ENCODE data around the gene ADAM22.

Gene ADAM22

DNA sequence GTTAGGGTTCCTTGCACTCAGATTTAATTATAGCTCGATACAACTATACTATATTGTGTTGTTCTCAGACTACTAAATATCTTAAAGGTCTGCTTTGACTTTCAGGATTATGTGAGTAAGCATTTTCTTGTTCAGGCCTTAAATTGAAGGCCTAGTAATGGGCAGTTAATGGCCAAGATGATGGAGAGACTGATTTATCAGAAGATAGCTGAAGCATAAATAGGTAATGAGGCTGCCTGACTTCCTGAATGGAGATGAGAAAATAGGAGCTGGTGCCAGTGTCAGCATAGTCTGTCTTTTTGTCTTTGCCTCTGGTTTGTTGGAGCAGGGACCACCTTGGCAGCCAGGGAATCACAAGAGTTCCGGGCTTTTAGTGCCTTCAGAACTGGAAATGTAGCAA, 32.2 kb downstream of the ADAM22 start:
- DNase-seq = no peak

DNA sequence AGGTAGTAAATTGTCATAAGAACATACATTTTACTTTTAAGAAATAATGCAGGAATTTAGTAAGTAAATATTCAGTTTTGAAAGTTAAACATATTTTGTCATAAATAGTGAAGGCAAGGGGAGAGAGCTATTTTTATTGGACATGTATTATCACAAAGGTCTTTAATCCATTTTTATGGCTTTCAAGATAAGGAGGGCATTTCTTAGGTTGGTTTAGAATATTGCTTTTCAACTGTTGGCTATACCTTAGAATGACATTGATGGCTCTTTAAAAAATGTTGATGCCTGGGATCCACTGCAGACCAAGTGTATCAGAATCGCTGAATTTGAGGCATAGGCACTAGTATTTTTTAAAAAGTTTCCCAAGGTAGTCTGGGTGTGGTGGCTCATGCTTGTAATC, 34.0 kb downstream of the ADAM22 start:
- DNase-seq = no peak

DNA sequence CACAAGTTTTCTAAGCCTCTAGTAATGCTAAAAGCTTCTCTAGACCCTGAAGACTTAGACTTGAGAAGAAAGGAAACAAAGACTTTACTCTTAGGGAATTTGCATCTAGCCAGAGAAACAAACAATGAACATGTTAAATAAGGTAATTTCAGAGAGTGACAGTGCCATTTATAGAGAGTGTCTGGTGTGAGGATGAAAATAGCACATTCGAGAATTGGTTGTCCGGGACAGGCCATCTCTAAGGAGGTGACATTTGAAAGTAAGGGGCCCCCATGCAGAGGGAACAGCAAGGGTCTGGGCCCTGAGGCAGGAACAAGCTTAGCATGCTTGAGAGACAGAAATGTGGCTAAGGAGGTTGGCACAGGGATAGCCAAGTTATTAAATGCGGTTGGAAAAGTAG, 48.1 kb downstream of the ADAM22 start:
- no peak for DNase-seq

DNA sequence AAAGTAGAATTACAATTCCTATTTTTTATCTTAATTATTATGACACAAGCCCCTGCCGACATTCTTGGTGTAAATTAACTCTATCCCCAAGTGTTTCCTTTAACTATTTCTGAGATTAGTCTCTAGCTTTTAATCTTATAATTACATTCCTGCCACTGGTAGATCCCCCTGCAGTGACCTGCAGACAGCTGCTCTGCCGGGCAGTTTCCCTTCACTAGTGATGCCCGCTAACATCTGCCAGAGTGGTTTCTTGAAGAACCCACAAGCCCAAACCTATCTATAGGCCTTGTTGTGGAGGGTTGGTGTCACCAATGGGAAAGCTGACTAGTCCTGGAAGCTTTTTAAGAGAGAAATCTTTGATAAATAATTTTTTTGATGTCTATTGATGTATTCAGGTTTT, 50.0 kb downstream of the ADAM22 start:
- no peak for DNase-seq

DNA sequence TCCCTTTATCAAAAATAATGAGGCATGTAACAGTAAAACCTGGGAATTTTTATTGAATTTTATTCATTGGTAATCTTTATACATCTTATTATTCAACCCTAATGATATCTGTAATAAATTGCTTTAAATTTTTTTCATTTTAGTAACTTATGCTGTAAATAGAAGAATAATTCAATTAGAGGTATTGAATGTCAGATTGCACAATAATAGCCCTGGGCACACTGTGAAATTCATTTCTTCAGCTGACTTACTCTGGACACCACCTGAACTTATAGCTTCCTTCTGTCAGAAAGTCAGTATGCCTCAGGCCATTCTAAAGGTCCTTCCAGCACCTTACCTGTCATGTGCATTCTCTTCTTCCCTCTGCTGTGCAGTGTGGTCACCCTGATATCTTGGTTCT, 59.2 kb downstream of the ADAM22 start:
- no peak for DNase-seq

DNA sequence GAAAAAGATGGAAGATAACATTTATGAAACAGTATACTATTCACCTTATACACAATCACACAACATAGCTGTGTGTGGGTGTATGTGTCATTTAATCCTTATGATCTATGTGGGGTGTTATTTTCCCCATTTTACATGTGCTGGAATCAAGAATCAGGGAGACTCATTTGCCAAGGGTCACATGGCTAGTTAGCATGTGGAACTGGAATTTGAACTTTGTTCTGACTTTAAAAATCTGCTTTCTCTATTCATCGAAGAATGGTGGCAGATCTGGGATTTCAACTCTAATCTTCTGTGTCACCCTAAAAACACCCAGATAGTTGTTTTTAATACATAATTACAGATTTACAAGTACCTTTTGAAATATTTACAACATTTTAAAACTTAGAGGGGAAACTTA, 65.2 kb downstream of the ADAM22 start:
- DNase-seq = no peak

DNA sequence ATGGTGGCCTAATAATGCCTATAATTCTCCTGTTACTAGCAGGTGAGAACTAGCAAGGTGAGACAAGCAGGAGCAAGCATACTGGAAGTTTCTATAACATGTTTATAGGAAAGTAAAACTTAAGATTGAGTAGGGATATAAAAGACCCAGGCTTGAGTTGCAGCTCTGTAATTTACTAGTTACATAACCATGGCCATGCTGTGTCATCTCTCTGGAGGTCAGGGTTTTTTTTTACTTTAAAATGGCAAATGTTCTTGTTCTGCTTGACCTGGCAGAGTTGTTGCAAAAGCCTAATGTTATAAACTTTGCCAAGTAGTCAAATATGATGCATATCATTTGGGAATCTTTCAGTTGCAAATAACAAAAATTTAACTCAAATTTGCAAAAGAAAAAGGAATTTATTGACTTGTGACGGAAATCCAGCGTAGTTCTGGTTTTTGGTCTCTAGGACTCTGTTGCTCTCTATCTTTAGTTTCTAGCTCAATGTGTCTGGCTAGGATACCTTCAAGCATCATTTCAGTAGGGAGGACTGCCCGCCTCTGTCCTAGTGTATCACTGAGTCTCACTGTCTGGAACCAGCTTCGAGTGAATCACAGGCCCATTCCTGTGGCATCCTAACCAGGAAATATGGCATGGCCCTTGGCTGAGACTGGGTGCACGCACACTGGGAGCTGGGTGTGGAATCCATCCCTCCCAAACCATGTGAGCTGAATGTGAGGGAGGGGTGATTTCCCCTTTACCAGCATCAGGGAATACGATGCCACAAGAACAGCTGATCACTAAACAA, 67.9 kb downstream of the ADAM22 start:
- no peak for DNase-seq

DNA sequence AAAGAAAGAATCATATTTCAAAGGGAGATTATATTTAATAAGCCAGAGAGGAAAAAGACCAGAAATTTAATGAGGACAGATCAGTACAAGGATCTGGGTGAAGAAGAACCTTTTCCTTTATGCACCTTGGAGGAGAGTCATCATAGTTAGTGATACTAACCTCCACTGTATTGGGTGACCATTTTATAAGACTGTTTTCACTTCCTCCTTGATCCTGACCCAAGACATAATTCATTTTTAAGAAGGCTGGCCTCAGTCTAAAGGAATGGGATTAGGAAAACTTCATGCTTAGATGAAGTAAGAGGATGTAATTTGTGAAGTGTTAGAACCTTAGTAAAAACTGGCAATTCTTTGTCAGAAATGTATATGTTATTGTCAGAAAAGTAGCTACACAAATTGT, 68.6 kb downstream of the ADAM22 start:
- DNase-seq = no peak

DNA sequence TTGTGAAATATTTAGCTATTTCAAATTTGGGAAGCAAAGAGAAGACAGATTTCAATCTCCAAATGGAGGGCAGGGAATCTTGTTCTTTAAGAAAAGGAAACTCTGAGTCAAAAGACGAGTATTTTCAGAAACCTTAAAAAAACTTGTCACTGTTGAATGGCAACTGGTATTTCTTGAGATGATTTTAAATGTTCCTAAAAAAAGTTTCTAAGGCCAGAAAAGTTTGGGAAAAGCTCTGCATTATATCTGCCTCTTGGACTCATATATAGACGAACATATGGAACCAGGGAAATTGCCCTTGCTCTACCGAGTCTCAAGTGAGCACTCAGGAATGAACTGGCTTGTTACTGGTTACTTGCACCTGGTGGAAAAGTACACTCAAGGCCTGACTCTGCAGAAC, 69.5 kb downstream of the ADAM22 start:
- no peak for DNase-seq

DNA sequence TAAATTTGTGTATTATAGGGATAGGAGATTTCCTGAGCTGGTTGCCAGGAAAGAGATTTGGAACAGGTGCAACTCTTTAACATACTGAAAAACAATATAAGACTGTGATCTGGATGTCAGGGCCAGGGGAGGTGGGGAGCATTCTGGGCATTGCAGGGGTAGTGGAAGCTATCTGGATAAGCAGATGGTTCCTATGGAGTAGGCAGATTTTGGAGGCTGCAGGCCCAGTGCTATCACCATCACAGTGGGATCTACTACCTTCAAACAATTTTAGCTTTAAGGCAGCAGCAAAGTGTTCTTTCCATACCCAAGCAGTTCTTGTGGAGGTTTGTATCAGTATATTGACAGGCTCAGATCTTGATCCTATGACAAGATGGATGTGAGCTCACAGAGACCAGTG, 71.1 kb downstream of the ADAM22 start:
- DNase-seq = no peak

DNA sequence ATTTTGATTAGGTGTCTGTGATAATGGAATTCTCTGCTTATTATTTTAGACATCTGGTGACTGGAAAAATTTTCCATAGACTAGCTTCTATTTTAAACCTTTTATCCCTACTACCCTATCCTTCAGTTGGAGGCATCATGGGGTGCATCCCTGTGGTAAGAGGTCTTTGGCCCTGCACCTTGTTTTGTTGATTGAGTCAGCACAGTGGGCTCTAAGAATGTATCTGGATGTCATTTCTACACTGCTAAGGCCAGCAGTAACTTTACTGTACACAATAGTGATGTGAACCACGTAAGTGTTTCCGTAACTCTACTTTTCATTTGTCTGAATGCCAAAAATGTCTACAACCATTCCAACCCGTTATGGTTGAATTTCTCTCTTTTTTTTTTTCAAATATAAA, 75.6 kb downstream of the ADAM22 start:
- no peak for DNase-seq

DNA sequence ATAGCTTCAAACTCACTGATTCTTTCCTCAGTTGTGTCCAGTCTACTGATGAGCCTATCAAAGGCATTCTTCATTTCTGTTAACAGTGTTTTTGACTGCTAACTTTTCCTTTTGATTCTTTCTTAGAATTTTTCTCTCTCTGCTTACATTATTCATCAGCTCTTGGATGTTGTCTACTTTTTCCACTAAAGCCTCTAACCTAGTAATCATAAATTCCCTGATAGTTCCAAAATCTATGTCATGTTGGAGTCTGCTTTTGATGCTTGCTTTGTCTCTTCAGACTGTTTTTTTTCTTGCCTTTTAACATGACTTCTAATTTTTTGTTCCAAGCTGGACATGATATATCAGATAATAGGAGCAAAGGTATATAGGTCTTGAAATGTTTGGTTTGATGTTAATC, 78.0 kb downstream of the ADAM22 start:
- DNase-seq = no peak

DNA sequence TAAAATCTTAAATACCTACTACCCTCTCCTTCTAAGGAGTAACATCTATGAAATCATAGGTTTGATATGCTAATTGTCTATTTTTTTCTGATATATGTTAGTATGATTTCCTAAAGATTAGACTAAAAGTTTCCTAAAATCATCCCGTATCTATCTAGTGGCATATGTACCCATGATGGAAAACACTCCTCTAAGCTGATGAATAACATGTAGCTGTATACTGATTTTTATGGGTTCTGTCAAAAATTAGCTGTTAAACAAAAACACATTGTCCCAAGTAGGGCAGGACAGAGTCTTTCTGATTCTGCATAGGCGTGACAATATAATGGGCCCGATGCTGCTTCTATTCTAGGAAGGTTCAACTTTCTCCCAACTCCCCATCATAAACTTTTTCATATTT, 79.9 kb downstream of the ADAM22 start:
- DNase-seq = no peak

DNA sequence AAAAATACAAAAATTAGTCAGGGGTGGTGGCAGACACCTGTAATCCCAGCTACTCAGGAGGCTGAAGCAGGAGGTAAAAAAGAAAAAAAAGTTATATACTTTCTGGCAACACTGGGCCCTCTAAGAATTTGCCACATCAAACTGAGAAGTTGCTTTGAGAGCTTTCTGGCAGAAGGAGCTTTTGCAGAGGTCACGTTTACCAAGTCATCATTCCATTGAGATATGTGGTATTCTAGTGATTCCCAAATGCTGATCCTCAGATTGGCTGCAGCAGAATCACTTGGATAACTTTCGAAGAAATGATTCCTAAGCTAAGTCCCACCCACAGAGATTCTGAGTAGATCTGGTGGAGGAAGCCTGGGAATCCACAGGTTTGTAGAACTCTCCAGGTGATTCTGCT, 80.5 kb downstream of the ADAM22 start:
- no peak for DNase-seq

DNA sequence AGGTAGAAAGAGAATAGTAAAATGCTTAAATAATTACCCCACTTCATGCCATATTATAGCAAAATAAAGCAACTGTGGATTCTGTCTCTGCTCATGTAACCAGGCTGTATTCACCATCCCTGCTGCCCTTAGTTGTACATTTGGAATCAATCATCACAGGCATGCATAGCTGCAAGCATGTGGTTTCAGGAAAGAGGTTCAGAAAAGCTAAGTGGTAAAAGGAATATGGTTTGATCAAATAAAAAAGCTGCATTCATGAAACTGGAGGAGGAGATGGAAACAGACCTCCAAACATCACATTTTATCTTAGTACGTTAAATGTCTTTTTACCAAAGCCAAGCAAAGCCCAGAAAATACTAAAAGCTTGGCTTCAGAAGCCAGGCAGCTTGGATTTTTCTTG, 81.3 kb downstream of the ADAM22 start:
- DNase-seq = peak; percentile 12

DNA sequence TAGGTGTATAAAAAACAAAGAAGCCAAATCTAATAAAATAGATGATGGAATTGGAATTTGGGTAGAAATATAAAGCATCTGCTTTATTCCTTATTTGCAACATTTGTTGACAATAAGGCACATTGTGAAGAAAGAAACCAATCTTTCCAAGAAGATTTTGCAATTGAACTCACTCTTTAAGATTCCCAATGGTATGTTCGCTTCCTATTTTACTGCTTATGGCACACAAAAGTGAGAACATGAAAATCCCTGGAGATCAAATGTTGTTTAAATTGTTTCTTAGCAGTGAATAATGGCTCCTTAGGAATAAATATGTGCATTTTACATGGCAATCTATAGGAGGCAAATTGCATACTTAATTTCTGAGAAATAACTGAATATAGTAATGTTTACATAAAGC, 84.5 kb downstream of the ADAM22 start:
- no peak for DNase-seq

DNA sequence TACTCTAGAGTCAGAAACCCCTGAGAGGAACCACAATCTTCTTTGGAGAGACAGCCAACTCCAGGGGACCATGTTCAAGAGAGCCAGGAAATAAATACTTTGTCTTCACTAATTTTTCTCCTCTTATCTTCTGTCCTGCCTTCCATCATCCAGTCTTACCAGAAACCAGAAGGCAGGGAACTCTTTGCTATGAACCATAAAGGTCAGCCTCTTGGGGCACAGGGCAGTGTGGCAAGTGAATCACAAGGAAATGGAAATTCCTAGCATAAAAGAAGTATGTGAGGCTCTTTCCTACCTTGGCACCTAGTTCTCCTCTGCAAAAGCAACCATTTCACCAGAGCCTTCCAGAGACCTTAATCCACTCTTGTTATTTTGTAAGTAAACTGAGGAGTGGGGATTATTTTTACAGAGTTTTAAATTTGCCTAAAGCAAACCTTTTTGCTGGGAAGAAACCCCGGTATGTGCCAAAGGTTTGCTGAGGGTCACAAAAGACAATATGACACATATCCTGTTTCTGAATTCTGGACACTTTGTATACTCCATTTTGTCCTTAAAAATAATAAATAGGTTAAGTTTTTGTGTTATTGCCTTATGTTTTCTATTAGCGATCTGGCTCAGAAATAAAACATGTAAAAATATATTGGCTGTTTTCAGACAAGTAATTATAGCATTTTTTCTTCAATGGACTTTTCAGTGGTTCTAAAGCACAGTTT, 87.1 kb downstream of the ADAM22 start:
- DNase-seq = no peak

DNA sequence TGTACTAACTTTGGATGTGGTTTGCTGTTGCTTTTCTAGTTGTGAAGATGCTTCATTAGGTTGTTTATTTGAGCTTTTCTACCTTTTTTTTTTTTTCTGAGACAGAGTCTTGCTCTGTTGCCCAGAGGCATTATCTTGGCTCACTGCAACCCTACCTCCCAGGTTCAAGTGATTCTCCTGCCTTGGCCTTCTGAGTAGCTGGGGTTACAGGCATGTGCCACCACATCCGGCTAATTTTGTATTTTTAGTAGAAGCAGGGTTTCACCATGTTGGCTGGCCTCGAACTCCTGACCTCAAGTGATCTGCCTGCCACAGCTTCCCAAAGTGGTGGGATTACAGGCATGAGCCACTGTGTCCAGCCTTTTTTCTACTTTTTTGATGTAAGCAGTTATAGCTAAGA, 93.7 kb downstream of the ADAM22 start:
- DNase-seq = no peak

DNA sequence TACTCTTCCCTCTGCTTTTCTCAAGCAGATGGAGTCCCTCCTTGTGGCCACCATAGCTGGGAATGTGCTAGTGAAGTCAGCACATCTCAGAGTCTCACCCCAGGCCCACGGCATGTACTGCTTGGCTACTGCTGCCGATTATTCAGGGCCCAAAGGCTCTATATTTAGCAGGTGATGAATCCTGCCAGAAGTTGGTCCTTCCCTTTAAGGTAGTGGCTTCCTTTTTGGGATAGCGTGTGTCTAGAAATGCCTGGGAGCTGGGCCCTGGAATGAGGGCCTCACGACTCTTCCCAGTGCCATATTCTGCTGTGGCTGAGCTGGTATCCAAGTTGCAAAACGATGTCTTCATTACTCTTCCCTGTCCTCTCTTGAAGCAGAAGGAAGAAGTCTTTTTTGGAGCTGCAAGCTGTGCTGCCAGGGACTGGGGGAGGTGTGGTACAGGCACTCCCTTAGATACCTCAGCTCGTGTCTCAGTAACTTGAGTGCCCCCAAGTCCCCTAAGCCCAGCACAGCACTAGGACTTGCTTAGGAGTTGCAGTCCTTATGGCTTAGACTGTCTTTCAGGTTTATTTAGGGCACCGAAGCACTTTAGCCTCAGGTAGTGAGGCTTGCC, 100.1 kb downstream of the ADAM22 start:
- DNase-seq = no peak

DNA sequence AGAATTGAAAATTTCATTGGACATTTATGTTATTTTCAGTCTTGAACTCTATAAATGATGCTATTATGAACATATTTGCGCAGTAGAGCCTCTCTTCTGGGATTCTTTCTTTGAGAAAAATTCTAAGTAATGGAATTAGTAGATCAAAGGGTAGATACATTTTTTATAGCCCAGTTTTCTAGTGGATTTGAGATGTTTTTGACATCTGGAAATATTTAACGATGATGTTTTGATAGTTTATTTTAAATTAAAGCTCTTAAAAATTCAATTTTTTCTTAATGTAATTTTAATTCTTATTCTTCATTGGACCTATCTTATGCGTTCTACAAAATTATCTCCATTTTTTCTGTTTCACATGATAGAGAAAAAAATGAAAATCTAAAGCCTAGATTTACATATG, 103.0 kb downstream of the ADAM22 start:
- DNase-seq = no peak

DNA sequence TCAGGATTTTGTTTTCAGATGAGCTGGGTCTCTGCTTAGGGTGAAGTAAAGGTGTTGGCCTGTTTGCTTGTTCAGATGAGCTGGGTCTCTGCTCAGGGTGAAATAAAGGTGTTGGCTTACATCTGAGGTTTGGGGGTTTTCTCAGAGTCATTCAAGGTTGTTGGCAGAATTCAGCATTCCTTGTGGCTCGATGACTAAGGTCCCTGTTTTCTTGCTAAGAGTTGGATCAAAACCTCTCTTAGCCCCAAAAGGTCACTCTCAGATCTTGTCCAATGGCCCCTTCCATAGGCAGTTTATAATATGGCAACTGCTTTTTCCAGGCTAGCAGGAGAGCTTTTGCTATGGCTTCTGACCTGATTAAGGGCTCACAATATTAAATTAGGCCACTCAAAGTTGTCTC, 106.6 kb downstream of the ADAM22 start:
- peak; percentile 50 for DNase-seq

DNA sequence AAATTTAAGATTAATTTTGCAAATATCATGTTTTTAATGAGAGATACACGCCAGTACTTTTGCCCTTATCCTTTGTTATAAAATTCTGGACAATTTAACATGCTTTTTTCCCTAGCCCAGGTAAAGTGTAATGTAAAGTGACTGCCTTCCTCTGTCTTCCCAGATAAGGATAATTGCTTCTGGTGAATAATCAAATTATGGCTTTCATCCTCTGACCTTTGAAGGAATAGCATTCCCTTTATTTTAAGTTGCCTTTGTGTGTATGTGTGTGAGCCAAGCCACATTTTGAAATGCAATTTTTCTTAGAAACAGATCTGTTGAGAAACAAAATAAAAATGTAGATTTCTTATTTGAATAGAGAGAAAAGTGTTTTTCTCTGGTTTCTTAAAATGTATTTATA, 107.5 kb downstream of the ADAM22 start:
- no peak for DNase-seq

DNA sequence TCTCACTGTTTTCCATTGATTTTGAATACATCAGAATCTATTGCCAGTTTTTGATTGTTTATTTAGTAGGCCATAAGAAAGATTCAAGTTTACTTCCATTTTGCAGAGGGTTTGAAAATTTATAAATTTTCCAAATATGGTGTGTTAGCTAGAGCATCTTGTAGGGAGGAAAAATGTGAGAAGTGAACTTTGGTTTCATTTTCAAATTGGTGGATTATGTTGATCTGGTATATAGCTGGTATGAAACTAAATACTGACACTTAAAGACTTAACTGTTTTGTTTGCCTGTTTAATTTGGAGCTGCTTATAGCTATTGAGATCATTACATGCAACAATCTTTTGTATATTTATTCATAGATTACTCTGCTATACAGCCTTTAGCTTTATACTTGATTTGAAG, 108.1 kb downstream of the ADAM22 start:
- DNase-seq = no peak

DNA sequence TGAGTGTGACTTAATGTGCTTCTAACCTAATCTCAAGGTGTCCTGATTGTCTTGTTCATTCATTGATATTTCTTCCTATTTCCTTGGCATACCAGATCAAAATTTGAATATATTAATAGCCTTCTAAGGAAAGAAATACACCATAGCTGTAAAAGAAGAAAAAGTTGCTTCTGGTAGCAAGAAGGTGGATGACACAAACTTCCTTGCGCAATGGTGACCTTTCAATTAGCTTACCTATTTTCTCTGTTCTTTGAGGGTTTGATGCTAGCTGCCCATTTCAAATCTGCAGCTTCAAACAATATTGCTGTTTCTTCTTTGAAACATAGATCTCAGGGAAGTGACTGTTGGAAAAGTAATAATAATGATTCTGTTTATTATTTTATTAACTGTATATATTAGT, 108.8 kb downstream of the ADAM22 start:
- DNase-seq = no peak

Data from fibroblast of skin of right biceps (primary cell).